Activated naive CD8-positive, alpha-beta T cell treated with anti-CD3 and anti-CD28 coated beads, Interleukin-2, amount 50 U/mL, for 24 hours (primary cell): ENCODE measurements around the gene CCDC136.

ENCODE experiments used
- ATAC-seq: fragments of 150-1000 bp; cut with Tn5 transposase; one replicate; pipeline ENCODE4 v1.10.0; 2021
- DNase-seq: peaks from one replicate; pipeline ENCODE4 v3.0.0; 2021
- H3K27ac Mint-ChIP-seq: one replicate; pipeline ENCODE4 v1.8.0; 2021; ENCODE audit warnings: mild to moderate bottlenecking, mixed read lengths
- H3K27me3 Mint-ChIP-seq: one replicate; pipeline ENCODE4 v1.8.0; 2021; ENCODE audit warnings: mixed read lengths
- H3K36me3 Mint-ChIP-seq: one replicate; pipeline ENCODE4 v1.8.0; 2021; ENCODE audit warnings: low read depth, mixed read lengths
- H3K4me1 Mint-ChIP-seq: one replicate; pipeline ENCODE4 v1.8.0; 2021; ENCODE audit warnings: mixed read lengths
- H3K4me3 Mint-ChIP-seq: one replicate; pipeline ENCODE4 v1.8.0; 2021; ENCODE audit warnings: mild to moderate bottlenecking, moderate library complexity, mixed read lengths
- H3K9me3 Mint-ChIP-seq: one replicate; pipeline ENCODE4 v1.8.0; 2021; ENCODE audit warnings: mixed read lengths

Gene CCDC136

GRCh38 chr7:128830231-128831177 is 38.7 kb downstream of the CCDC136 start, which contains the start of gene FLNC:
Gene FLNC (plus strand): TSS chr7:128830406. CDS start chr7:128830638, 232 bp downstream.
- ATAC-seq (peak; percentile 21), DNase-seq (peak; percentile 30)
- Mint-ChIP-seq H3K27me3 (peaks cover 39% of the 10 kb centered on the region), H3K9me3 (no peaks in the 10 kb centered on the region), H3K4me3 (peak within 1 kb of the TSS; percentile 51), H3K36me3 (no peaks in the 10 kb centered on the region), H3K27ac (no peak within 1 kb of the TSS), H3K4me1 (peaks cover 18% of the 10 kb centered on the region)

- Mint-ChIP-seq H3K27ac (no peak overlapping the region), H3K27me3 (peaks cover 39% of the 10 kb centered on the region), H3K36me3 (no peaks in the 10 kb centered on the region), H3K4me3 (no peak overlapping the region), H3K4me1 (peaks cover 18% of the 10 kb centered on the region), H3K9me3 (no peaks in the 10 kb centered on the region)
- DNase-seq = no peak
- ATAC-seq = no peak
Observed at GRCh38 chr7:128831178-128831993, 39.6 kb downstream of the CCDC136 start.

- Mint-ChIP-seq H3K27ac (no peak overlapping the region), H3K27me3 (peaks cover 35% of the 10 kb centered on the region), H3K9me3 (no peaks in the 10 kb centered on the region), H3K4me3 (no peak overlapping the region), H3K4me1 (peaks cover 18% of the 10 kb centered on the region), H3K36me3 (no peaks in the 10 kb centered on the region)
- DNase-seq = no peak
- peak; percentile 11 for ATAC-seq
Observed at GRCh38 chr7:128831994-128832879, 40.5 kb downstream of the CCDC136 start.

GRCh38 chr7:128832880-128833147 is 41.0 kb downstream of the CCDC136 start:
- no peak for ATAC-seq
- H3K9me3 Mint-ChIP-seq = no peaks in the 10 kb centered on the region
- H3K36me3 Mint-ChIP-seq = no peaks in the 10 kb centered on the region
- peaks cover 18% of the 10 kb centered on the region for H3K4me1 Mint-ChIP-seq
- H3K4me3 Mint-ChIP-seq = no peak overlapping the region
- no peak overlapping the region for H3K27ac Mint-ChIP-seq
- H3K27me3 Mint-ChIP-seq = peaks cover 35% of the 10 kb centered on the region
- no peak for DNase-seq

GRCh38 chr7:128833148-128833945 is 41.6 kb downstream of the CCDC136 start:
- ATAC-seq = no peak
- no peak overlapping the region for H3K4me3 Mint-ChIP-seq
- H3K27ac Mint-ChIP-seq = no peak overlapping the region

GRCh38 chr7:128833946-128834325 is 42.2 kb downstream of the CCDC136 start:
- H3K9me3 Mint-ChIP-seq = no peaks in the 10 kb centered on the region
- no peak overlapping the region for H3K27ac Mint-ChIP-seq
- peaks cover 18% of the 10 kb centered on the region for H3K4me1 Mint-ChIP-seq
- H3K4me3 Mint-ChIP-seq = no peak overlapping the region
- H3K27me3 Mint-ChIP-seq = peaks cover 24% of the 10 kb centered on the region
- DNase-seq (no peak), ATAC-seq (no peak)
- H3K36me3 Mint-ChIP-seq = no peaks in the 10 kb centered on the region

More at GRCh38 chr7:128833148-128833945, 41.6 kb downstream of the CCDC136 start:
- no peak for DNase-seq
- Mint-ChIP-seq H3K4me1 (peaks cover 18% of the 10 kb centered on the region), H3K9me3 (no peaks in the 10 kb centered on the region), H3K27me3 (peaks cover 30% of the 10 kb centered on the region), H3K36me3 (no peaks in the 10 kb centered on the region)

- Mint-ChIP-seq H3K4me1 (peaks cover 12% of the 10 kb centered on the region), H3K9me3 (no peaks in the 10 kb centered on the region), H3K4me3 (no peak overlapping the region), H3K27me3 (peaks cover 15% of the 10 kb centered on the region), H3K36me3 (no peaks in the 10 kb centered on the region), H3K27ac (no peak overlapping the region)
- DNase-seq (no peak), ATAC-seq (no peak)
Observed at GRCh38 chr7:128835231-128835751, 43.5 kb downstream of the CCDC136 start.

GRCh38 chr7:128835790-128836641 is 44.2 kb downstream of the CCDC136 start:
- Mint-ChIP-seq H3K36me3 (no peaks in the 10 kb centered on the region), H3K27me3 (peaks cover 9% of the 10 kb centered on the region), H3K4me3 (no peak overlapping the region), H3K27ac (no peak overlapping the region), H3K4me1 (peaks cover 6% of the 10 kb centered on the region), H3K9me3 (no peaks in the 10 kb centered on the region)
- no peak for DNase-seq
- ATAC-seq = no peak

GRCh38 chr7:128836729-128837348 is 45.1 kb downstream of the CCDC136 start:
- no peaks in the 10 kb centered on the region for H3K9me3 Mint-ChIP-seq
- no peak overlapping the region for H3K4me3 Mint-ChIP-seq
- no peak for DNase-seq
- peaks cover 3% of the 10 kb centered on the region for H3K4me1 Mint-ChIP-seq
- no peak overlapping the region for H3K27ac Mint-ChIP-seq
- ATAC-seq = no peak
- H3K27me3 Mint-ChIP-seq = peaks cover 2% of the 10 kb centered on the region
- H3K36me3 Mint-ChIP-seq = no peaks in the 10 kb centered on the region

GRCh38 chr7:128837521-128837921 is 45.8 kb downstream of the CCDC136 start:
- Mint-ChIP-seq H3K4me3 (no peak overlapping the region), H3K4me1 (peaks cover 4% of the 10 kb centered on the region), H3K9me3 (no peaks in the 10 kb centered on the region), H3K27ac (no peak overlapping the region), H3K36me3 (no peaks in the 10 kb centered on the region), H3K27me3 (no peaks in the 10 kb centered on the region)
- DNase-seq (no peak), ATAC-seq (no peak)

- Mint-ChIP-seq H3K4me1 (peaks cover 4% of the 10 kb centered on the region), H3K36me3 (no peaks in the 10 kb centered on the region), H3K27me3 (no peaks in the 10 kb centered on the region), H3K4me3 (no peak overlapping the region), H3K27ac (no peak overlapping the region), H3K9me3 (no peaks in the 10 kb centered on the region)
- ATAC-seq (no peak), DNase-seq (no peak)
Observed at GRCh38 chr7:128838109-128838779, 46.5 kb downstream of the CCDC136 start.
